ENCODE measurements around the gene RABGAP1L.
"Not testable (repeated sequence)": the region's sequence is repeated elsewhere in the genome, so short reads cannot be mapped to it uniquely, and the experiment has no call there.

The RABGAP1L gene

DNA sequence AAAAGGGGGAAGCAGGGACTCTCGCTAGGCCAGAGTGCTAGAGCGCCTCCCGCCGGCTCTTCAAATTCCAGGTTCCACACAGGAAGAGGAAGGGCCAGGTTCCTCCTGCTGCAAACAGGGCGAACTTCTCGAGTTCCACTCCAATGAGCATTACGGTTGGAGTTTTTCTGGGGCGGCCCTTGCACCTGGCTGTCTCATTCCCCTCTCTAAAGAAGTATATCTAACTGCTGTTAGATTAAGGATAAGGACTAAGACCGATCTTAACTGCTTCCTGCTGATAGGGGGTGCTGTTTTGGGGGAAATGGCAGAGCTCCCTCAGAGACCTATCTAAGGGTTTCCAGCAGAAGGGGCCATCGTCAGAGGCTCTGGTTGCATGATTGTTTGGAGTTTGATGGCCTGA, 138.0 kb downstream of the RABGAP1L start:
- DNase-seq (ENCODE audit: low spot score) = no peak

DNA sequence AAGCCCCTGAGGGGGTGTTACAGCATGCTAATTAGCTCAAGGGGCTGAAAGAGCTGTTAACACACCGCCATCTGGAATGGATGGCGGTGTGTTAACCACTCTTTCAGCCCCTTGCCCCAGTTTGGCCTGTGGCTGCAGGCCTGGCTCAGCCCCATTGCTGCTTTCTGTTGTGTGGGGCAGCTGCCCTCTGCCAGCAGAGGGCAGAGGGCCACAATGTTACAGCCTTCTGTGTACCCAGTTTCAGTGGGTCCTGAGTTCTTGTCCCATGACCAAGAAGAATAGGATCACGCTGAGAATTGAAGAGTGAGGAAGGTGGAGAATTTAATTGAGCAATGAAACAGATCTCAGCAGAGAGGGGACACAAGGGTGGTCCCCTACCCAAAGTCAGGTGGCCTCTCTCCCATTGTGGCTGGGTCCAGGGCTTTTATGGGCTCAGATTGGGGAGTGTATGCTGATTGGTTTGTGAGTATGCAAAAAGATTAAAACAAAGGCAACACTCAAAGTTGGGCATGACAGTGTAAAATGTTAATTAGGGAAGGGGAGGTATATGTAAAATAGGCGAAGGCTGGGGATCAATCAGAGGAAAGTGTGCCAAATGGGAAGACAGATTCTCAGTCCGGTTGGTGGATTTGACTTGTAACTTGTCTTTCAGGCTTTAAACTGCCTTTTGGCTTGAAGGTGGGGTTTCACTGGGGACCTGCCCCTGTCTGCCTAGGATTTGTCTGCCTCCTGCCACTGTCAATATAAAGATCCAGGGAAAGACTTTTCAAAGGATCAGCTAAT, 142.2 kb downstream of the RABGAP1L start:
- peak; percentile 41 for DNase-seq (ENCODE audit: low spot score)

DNA sequence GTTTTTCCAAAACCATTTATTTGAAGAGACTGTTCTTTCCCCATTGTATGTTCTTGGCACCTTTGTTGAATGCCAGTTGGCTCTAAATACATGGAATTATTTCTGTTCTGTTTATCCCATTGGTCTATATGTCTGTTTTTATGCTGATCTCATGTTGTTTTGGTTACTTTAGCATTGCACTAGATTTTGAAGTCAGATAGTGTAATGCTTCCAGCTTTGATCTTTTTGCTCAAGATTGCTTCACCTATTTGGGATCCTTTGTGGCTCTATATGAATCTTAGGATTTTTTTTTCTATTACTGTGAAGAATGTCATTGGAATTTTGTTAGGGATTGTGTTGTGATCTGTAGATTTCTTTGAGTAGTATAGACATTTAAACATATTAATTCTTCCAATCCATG, 149.3 kb downstream of the RABGAP1L start:
- DNase-seq (ENCODE audit: low spot score) = no peak

DNA sequence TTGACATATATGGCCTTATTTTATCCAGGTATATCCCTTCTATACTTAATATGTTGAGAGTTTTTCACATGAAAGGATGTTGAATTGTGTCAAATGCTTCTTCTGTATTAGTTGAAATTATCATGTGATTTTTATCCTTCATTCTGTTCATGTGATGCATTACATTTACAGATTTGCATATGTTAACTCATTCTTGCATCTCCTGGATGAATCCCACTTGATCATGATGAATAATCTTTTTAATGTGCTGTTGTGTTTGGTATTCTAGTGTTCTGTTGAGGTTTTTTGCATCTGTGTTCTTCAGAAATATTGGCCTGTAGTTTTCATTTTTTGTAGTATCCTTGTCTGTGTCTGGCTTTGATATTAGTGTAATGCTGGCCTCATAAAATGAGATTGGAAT, 150.2 kb downstream of the RABGAP1L start:
- no peak for DNase-seq (ENCODE audit: low spot score)

DNA sequence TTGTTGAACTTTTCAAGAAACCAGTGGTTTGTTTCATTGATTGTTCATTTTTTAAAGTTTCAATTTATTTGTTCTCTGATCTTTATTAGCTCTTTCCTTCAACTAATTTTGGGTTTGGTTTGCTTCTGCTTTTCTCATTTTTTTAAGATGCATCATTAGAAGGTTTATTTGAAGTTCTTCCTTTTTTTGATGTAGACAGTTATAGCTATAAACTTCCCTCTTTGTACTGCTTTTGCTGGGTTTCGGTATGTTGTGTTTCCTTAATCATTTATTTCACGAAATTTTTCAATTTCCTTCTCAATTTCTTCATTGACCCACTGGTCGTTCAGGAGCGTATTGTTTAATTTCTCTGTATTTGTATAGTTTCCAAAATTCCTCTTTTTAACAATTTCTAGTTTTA, 155.1 kb downstream of the RABGAP1L start:
- DNase-seq (ENCODE audit: low spot score) = no peak

DNA sequence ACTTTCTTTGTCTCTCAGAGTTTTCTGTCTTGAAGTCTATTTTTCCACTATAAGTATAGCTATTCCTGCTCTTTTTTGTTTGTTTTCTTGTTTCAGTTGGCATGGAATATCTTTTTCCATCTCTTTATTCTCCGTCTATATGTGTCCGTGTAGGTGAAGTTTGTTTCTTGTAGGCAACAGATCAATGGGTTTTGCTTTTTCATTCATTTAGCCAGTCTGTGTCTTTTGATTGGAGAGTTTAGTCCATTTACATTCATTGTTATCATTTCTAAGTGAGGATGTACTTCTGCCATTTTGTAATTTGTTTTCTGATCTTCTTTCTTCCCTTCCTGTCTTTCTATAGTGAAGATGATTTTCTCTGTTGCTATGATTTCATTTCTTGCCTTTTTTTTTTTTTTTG, 155.9 kb downstream of the RABGAP1L start:
- no peak for DNase-seq (ENCODE audit: low spot score)

DNA sequence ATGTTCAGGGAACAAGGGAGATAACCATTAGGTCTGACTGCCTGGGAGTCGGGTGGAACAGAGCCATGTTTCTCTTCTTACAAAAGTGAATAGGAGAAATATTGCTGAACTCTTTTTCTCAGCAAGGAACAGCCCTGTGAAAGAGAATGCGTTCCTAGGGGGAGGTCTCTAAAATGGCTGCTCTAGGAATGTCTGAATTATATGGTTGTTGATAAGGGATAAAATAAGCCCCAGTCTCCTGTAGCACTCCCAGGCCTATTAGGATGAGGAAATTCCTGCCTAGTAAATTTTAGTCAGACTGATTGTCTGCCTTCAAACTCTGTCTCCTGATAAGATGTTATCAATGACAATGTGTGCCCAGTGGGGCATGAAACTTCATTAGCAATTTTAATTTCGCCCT, 161.6 kb downstream of the RABGAP1L start:
- DNase-seq (ENCODE audit: low spot score) = not testable (repeated sequence)

DNA sequence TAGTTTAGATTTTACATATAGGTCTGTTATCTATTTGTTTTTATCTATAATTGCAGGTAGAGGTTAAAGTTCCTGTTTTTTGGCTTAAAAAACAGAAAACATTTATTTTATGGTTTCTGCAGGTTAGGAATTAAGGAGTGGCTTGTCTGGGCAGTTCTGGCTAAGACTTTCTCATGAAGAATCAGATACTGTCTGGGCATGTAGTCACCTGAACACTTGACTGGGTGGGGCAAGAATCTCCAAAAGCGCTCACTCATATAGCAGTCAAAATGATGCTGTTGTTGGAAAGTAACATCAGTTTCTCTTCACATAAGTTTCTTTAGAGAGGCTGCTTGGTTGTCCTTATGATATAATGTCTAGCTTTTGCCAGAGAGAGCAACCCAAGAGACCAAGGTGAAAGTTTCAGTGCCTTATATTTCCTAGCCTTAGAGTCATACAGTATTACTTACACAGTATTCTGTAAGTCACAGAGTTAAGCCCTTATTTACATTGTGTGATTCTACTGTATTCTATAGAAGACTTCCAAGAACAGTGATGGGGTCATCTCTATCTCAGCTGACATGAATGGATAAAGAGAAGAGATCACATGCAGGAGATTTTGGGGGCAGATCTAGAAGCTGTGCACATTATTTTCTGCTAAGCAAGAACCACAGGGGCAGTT, 163.0 kb downstream of the RABGAP1L start:
- DNase-seq (ENCODE audit: low spot score) = no peak

DNA sequence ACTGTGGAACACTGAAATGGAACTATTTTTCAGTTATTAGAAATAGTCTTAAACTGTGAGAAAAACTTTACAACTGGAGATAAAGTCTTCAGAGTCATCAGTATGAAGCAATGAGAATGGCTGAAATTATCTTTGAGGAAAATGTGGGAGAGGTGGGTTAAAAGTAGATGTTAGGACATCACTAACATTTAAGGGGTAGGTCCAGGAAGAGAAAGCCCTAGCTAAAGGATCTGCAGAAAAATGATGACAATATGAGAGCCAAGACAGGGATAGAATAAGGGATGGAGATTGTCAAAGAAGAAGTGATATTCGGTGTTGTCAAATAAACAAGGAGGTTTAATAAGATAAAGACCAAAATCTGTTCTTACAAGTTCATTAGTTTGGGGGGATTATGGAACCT, 165.2 kb downstream of the RABGAP1L start:
- DNase-seq (ENCODE audit: low spot score) = no peak

DNA sequence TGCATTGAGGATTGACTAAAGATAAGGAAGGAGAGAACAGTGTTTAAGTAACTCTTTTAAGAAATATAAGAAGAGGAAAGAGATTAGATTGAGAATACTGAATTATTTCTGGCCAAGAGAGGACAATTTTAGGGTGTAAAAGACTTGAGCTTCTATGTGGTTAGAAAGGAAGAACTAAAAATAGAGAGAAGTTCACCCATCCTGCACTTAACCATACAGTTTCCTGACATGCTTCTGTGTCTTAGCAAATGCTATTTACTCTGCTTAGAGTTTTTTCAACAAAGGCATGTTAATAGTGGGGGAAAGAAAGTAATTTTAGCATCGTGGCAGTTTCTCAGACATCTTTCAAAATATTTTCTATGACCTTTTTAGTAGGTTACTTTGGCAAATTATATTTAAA, 165.6 kb downstream of the RABGAP1L start:
- peak; percentile 34 for DNase-seq (ENCODE audit: low spot score)

DNA sequence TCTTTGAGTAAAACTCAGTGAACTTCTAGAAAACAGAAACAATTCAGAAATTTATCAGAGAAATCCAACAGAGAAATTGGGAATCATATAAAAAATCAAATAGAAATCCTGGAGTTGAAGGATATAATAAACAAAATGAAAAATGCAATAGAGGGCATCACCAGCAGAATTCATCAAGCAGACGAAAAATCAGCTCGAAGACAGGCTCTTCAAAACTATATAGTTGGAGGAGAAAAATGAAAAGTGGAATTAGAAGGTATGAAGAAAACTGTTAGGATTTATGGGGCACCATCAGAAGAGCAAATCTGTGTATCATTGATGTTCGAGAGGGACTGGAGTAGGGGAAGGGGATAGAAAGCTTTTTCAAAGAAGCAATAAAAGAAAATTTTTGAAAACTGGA, 167.0 kb downstream of the RABGAP1L start:
- no peak for DNase-seq (ENCODE audit: low spot score)

DNA sequence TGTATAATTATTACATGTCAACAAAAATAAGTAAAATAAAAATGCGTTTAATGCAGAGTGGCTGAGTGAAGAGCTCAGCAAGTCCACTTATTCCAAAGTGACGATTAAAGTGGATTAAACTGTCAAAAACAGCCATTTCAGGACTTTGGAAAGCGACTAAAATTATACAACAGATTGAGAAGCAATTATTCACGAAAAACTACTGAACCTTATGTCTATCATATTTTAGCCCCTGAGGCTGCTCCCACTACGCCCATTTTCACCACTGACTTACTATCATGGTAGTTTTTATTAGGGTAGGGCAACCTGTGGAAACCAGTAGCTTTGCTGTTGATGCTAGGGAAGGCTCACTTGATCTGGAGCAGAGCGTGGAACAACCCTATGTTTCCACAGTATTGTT, 174.1 kb downstream of the RABGAP1L start:
- no peak for DNase-seq (ENCODE audit: low spot score)

DNA sequence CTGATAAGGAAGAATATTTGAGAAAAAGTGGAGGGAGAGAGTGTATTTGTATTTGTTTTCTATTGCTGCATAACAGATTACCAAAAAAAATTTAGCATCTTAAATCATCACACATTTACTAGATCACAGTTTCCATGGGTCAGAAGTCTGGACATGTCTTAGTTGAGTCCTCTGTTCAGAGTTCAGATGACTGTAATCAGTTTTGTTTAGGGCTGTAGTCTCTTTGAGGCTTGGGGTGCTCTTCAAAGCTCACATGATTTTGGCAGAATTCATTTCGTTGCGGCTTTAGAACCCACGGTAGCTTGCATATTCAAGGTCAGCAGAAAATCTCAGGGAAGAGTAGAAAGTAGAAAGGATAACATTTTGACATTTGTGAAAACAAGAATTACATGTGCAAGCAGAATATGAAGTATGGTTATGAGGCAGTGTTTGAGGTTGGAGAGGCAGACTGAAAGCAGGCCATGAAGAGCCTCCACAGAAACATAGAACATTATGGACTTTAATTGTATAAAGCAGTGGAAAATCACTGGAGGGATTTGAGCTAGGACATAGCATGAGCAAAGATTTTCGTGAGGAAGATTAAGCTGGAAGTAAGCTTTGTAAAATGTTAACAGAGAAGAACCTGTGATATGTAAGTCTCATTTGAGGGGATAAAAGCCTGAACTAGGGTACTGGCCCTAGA, 177.8 kb downstream of the RABGAP1L start:
- no peak for DNase-seq (ENCODE audit: low spot score)

DNA sequence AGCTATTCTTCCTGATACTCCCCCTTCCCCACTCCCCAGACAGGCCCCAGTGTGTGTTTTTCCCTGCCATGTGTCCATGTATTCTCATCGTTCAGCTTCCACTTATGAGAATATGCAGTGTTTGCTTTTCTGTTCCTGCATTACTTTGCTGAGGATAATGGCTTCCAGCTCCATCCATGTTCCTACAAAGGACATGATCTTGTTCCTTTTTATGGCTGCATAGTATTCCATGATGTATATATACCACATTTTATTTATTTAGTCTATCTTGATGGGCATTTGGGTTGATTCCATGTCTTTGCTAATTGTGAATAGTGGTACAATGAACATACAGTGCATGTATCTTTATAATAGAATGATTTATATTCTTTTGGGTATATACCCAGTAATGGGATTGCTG, 181.1 kb downstream of the RABGAP1L start:
- not testable (repeated sequence) for DNase-seq (ENCODE audit: low spot score)

DNA sequence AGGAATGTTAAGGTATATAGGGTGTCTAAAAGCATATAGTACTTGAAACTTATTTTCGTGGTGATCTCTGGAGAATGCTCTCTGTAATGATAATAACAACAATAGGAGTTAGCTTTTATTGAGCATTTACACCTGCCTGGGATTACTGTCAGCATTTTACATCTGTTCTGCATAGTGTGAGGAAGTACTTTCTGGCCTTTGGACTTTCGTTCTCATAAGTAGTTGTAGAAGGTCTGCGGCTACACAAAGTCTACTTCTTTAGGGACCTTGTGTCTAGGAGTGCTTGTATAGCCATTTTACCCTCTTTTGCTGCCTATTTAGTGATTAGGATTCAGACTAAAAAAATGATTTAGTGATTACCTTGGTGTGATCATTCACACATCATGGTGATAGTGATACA, 184.8 kb downstream of the RABGAP1L start:
- DNase-seq (ENCODE audit: low spot score) = no peak

DNA sequence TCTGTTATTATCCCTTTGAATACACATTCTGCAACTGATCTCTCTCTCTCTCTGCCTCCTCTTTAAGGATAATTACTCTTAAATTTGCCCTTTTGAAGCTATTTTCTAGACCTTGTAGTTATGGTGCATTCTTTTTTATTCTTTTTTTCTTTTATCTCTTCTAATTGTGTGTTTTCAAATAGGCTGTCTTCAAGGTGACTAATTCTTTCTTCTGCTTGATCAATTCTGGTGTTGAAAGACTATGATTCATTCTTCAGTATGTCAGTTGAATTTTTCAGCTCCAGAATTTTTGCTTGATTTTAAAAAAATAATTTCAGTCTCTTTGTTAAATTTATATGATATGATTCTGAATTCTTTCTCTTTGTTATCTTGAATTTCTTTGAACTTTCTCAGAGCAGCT, 192.8 kb downstream of the RABGAP1L start:
- DNase-seq (ENCODE audit: low spot score) = no peak

DNA sequence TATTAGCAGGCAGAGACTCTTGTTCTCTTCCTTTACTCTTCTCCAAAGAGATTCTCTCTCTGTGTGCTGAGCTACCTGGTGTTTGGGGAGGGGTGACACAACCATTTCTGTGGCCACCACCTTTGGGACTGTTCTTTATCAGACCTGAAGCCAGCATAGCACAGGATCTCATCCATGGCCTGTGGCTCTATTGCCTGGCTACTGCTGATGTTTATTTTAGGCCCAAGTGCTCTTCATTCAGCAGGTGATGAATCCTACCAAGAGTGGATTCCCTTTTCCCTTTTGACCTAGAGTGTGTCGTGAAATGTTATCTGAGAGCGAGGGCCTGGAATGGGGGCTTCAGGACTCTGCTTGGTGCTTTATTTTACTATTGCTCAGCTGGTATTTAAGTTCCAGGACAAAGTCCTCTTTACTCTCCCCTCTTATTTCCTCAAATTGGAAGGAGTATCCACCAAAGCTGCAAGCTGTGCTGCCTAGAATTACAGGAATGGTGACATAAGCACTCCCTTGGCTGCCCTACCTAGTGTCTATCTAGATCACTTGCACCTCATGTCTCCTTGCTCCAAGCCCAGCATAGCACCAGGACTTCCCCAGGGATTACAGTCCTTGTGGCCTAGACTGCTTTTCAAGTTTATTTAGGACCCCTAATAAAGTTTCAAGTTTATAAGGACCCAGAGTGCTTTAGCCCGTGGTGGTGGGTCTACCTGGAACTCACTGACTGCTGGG, 193.7 kb downstream of the RABGAP1L start:
- no peak for DNase-seq (ENCODE audit: low spot score)

DNA sequence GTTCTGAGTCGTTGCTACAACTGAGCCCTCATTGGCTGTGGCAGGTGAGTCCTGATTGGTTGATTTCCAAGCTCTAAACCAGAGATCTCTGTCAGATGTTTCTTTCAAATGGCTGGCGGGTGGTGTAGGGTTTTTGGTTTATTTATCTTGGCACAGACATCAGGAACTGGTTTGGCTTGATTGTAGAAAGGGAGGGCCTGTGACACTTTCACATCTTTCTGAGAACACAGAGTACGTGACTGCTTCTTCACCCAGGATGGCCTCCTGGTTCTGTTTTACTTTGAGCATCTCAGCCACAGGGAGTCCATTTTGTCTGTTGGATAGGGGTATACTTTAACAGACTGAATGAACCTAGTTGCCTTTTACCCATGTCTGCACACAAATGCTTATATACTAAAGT, 199.0 kb downstream of the RABGAP1L start:
- DNase-seq (ENCODE audit: low spot score) = no peak

DNA sequence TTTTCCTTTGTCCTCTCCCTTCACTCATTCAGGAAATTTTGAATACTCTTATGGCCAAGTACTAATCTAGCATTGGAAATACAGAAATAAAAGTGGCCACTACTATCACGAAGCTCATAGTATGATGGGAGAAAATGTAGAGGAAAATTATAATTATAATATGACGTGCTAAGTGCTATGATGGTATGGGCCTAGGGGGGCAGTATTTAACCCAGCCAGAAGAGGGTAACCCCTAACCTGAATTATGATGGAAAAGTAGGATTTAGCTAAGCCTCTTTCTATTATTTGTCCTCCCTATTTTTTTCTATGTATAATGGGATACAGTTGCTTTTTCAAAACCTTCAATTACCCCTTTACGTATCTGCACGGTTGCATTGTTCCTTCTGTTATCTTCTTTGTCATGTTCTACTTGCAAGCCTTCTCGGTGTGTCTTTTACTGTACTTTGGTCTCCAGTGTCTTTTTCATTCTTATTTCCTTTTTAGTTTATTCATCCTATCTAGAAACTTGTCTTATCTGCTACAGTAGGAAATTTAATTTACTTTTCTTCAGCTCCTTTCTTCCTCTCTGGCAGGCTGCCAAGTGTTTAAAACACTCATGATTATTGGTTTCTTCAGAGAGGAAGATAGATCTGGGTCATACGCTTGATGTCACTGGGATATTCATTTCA, 199.6 kb downstream of the RABGAP1L start:
- peak; percentile 38 for DNase-seq (ENCODE audit: low spot score)

DNA sequence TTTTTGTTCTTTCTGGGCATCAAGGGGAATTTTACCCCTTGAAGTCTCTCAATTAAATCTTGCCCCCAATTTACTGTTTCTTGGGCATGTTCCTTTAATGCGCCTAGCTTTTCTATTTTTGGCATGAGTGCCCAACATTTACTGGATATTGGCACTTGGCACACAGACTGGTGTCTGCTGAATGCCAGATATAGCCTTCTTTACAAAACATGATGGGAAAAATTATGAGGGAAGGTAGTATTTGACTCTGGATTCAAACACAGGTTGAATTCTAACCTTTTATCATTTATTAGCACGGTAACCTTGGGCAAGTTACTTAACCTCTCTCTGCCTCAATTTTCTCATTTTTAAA, 200.1 kb downstream of the RABGAP1L start:
- DNase-seq (ENCODE audit: low spot score) = no peak

DNA sequence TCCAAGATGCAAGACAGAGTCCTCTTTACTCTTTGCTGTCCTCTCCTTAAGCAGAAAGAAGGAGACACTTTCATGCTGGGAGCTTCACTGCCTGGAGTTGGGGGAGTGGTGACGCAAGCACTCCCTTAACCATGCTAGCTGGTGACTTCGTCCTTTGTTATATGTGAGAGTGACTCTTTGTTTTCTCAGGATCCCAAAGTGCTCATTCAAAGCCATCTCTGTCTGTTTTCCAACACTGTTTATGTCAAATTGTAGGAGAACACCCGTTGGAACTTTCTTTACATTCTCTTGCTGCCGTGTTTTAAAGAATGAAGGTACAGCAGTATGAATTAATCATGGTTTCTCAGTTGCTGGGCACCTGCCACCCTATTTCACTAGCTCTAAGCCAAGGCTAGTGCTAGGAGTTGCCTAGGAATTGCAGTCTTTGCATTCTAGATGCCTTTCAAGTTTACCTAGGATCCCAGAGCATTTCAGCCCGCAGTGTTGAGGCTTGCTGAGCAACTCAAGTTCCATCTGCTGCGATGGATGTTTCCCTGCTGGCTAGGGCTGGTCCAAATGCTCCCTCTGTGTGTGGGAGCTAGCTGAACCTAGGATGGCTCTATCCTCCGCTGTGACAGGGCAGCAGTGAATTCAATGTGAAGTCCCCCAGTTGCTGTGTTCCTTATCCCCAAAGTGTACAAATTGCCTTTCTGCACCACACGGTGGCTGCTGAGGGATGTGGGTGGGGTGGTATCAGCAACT, 205.8 kb downstream of the RABGAP1L start:
- no peak for DNase-seq (ENCODE audit: low spot score)
